Measurements from ENCODE around the gene PTPRK. TPM values are rescaled to one million over a fixed set of nuclear protein-coding genes. Genes with fewer than 3 reads are reported as not detected.

PTPRK gene
- total RNA-seq, 4 donors from 2014 or later, result 10.3 to 36.0 (median 20.5) TPM

- Histone ChIP-seq H3K36me3 (no peaks in the 10 kb centered on the region), H3K4me1 (peaks cover 0 to 19% (median 0%) of the 10 kb centered on the region in 3 donors), H3K27ac (no peak overlapping the region), H3K9me3 (no peaks in the 10 kb centered on the region), H3K4me3 (no peak overlapping the region), H3K27me3 (no peaks in the 10 kb centered on the region)
- no peak for TF ChIP-seq POLR2A (IDR thresholded peaks at IDR 0.05)
- intact Hi-C loops (cut with DNase I), result no loop called here
- 93 to 98% methylated on average over 3 of the region's 3 CpGs for WGBS, 2 donors
- no peak for DNase-seq
Observed at GRCh38 chr6:128117916-128118315, 402.5 kb downstream of the PTPRK start.

- Histone ChIP-seq H3K27ac (no peak overlapping the region), H3K4me3 (no peak overlapping the region), H3K4me1 (peaks cover 0 to 44% (median 5%) of the 10 kb centered on the region in 3 donors), H3K27me3 (no peaks in the 10 kb centered on the region), H3K36me3 (no peaks in the 10 kb centered on the region), H3K9me3 (no peaks in the 10 kb centered on the region)
- no peak for DNase-seq
- WGBS, 2 donors, result 80 to 86% methylated on average over 5 of the region's 5 CpGs
- TF ChIP-seq CTCF (IDR thresholded peaks at IDR 0.05), result no peak
- TF ChIP-seq POLR2A (IDR thresholded peaks at IDR 0.05), result no peak
- intact Hi-C loops (cut with DNase I), result no loop called here
Observed at GRCh38 chr6:128114164-128114563, 406.2 kb downstream of the PTPRK start.

- intact Hi-C loops (cut with DNase I), result no loop called here
- 2 to 17% methylated on average over 2 of the region's 2 CpGs for WGBS, 2 donors
- Histone ChIP-seq H3K36me3 (no peaks in the 10 kb centered on the region), H3K27ac (peak overlapping the region in 2 of 4 donors; percentile 29 to 40), H3K27me3 (no peaks in the 10 kb centered on the region), H3K4me3 (peak overlapping the region in 3 of 4 donors; percentile 10 to 55 (median 21)), H3K4me1 (peaks cover 0 to 35% (median 5%) of the 10 kb centered on the region in 3 donors), H3K9me3 (no peaks in the 10 kb centered on the region)
- TF ChIP-seq CTCF (IDR thresholded peaks at IDR 0.05) (no peak), POLR2A (IDR thresholded peaks at IDR 0.05) (no peak)
- no peak for DNase-seq
Observed at GRCh38 chr6:128112494-128112893, 407.9 kb downstream of the PTPRK start.

- intact Hi-C loops (cut with DNase I), result no loop called here
- 44 to 49% methylated on average over 2 of the region's 2 CpGs for WGBS, 2 donors
- DNase-seq, result no peak
Observed at GRCh38 chr6:128111096-128111495, 409.3 kb downstream of the PTPRK start.

GRCh38 chr6:128107682-128108081 is 412.7 kb downstream of the PTPRK start:
- Histone ChIP-seq H3K4me3 (no peak overlapping the region), H3K9me3 (no peaks in the 10 kb centered on the region), H3K27me3 (no peaks in the 10 kb centered on the region), H3K4me1 (peaks cover 0 to 23% (median 5%) of the 10 kb centered on the region in 3 donors), H3K36me3 (no peaks in the 10 kb centered on the region), H3K27ac (no peak overlapping the region)
- intact Hi-C loops (cut with DNase I), result no loop called here
- TF ChIP-seq CTCF (IDR thresholded peaks at IDR 0.05) (no peak), POLR2A (IDR thresholded peaks at IDR 0.05) (no peak)
- 84 to 90% methylated on average over 1 of the region's 1 CpG for WGBS, 2 donors
- DNase-seq, result no peak

More at GRCh38 chr6:128111096-128111495, 409.3 kb downstream of the PTPRK start:
- H3K36me3 ChIP-seq, result no peaks in the 10 kb centered on the region
- no peak overlapping the region for H3K27ac ChIP-seq
- TF ChIP-seq POLR2A (IDR thresholded peaks at IDR 0.05) (no peak), CTCF (IDR thresholded peaks at IDR 0.05) (no peak)
- H3K4me1 ChIP-seq, result peaks cover 0 to 35% (median 5%) of the 10 kb centered on the region in 3 donors
- no peak overlapping the region for H3K4me3 ChIP-seq
- H3K27me3 ChIP-seq, result no peaks in the 10 kb centered on the region
- H3K9me3 ChIP-seq, result no peaks in the 10 kb centered on the region
